SHP77 (cell line): ENCODE measurements around the gene TSPAN33.
"Not testable (repeated sequence)": the region's sequence is repeated elsewhere in the genome, so short reads cannot be mapped to it uniquely, and the experiment has no call there.

Experiments used
- DNase-seq, 2 experiments: peaks; one replicate each; lab custom pipeline; 2025; lab: John Stamatoyannopoulos, UW

Gene TSPAN33

DNA sequence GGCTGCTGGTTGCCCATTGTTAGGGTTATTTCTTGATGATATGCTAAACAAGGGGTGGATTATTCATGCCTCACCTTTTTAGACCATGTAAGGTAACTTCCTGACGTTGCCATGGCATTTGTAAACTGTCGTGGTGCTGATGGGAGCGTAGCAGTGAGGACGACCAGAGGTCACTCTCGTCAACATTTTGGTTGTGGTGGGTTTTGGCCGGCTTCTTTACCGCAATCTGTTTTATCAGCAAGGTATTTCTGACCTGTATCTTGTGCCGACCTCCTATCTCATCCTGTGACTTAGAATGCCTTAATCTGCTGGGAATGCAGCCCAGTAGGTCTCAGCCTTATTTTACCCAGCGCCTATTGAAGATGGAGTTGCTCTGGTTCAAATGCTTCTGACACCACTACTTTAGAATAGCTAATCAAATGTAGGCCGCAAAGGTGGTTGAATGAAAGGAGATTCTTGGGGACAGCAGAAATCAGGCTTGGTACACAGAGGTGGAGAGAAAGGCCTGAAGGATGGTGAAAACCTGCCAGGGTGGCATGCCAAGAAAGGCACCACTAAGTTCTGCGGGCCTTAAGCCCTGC is 26.0 kb downstream of the TSPAN33 start:
- no peak for DNase-seq

DNA sequence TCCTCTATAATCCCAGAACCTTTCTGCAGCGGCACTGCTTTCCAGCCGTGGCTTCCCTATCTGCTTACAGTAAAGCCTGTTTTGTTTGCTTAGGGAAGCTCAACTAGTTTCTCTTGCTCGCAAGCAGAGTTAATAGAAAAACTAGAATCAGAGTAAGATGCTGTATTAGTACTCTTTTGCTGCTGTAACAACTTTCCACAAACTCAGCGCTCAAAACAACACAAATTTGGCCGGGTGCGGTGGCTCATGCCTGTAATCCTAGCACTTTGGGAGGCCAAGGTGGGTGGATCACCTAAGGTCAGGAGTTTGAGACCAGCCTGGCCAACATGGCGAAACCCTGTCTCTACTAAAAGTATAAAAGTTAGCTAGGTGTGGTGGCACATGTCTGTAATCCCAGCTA is 29.4 kb downstream of the TSPAN33 start:
- DNase-seq: not testable (repeated sequence)

DNA sequence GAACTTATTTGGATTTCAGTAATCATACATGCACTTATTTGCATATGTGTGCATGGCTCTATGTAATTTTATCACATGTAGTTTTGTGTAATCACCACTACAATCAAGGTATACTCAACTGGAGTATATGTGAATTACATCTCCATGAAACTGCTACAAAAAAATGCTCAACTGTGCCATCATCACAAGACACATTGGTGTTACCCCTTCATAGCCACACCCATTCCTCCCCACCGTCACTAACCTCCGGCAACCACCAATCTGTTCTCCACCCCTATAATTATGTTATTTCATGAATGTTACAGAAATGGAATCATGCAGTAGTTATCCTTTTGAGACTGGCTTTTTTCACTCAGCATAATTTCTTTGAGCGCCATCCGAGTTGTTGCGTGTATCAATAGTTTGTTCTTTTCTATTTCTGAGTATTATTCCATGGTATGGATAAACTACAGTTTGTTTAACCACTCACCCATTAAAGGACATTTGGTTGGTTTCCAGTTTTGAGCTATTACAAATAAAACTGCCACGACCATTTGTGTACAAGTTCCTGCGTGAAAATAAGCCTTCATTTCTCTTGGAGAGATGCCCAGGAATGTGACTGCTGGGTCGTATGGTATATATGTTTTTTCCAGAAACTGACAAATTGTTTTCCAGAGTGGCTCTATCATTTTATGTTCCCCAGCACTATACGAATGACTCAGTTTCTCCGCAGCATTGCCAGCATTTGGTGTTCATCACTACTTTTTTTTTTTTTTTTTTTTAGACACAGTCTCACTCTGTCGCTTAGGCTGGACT is 32.6 kb downstream of the TSPAN33 start:
- no peak for DNase-seq

DNA sequence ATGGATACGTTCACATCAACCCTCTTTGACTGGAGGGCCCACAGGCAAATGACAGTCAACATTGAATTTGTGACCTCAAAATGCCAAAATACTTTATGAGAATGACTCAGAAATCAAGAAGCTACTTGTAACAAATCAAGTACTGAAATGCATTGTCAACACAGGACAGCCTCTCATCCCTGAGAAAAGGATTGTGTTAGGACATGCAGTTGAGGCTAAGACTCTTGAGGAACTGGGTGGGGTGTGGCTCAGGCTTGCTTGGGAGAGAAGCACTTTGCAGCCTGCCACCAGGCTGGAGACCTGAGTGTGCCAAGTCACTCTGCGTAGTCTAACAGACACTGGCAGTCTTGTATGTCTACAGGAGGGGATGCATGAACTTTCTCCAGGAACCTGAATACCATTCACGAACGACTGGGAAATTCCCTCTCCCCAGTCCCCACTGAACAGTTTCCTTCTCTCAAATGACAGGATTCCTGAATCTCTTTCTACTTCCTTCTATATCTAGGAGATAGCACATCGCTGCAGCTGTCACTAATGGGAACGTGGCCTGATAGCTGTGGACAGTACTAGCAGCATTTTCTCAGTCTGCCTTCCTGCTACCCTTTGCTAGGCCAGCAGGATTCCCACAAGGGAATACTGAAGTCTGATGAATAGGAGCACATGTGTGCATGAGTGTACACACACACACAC is 40.6 kb downstream of the TSPAN33 start:
- no peak for DNase-seq

DNA sequence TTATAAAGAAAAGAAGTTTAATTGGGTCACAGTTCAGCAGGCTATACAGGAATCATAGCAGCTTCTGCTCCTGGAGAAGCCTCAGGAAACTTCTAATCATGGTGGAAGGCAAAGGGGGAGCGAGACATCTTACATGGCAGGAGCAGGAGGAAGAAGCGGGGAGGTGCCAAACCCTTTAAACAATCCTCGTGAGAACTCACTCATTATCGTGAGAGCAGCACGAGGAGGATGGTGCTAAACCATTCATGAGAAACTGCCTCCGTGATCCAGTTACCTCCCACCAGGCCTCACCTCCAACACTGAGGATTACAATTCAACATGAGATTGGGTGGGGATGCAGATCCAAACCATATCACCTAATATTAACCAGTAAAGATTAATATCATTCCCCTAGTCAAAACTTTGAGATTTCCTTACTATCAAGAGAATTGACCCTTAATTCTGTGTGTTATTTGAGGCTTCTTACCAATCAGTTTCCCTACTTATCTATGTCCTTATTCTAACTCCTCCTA is 42.3 kb downstream of the TSPAN33 start:
- no peak for DNase-seq

DNA sequence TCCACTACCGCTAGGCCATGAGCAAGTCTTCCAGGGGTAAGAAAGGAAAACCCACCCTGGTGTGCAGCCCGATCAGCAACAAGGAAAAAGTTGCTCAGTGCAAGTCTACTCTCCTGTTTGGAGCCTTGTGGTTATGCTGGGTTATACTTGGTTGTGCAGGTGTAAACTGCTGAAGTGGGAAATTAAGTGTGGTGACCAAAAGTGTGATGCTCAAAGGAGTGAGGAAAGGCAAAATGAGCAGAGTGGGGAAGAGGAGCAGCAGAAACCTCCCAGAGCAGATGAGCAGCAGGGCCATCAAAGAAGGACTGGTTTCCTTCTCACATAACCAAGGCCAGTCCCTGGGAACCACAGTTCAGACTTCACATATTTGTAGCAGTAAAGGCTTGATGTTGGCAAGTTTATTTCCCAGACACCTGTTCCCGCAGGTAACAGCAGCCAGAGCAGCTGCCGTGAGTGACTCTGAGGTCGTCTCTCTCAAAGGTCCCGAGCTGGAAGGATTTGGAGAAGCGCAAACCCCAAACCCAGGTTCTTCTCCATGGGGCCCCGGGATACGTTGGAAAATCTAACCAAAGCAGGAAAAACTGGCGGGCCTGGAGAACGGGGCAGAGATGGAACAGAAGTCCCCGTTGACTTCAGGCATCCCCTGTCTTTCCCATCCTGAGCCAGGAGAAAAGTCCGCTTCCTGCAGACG is 43.3 kb downstream of the TSPAN33 start:
- no peak for DNase-seq

DNA sequence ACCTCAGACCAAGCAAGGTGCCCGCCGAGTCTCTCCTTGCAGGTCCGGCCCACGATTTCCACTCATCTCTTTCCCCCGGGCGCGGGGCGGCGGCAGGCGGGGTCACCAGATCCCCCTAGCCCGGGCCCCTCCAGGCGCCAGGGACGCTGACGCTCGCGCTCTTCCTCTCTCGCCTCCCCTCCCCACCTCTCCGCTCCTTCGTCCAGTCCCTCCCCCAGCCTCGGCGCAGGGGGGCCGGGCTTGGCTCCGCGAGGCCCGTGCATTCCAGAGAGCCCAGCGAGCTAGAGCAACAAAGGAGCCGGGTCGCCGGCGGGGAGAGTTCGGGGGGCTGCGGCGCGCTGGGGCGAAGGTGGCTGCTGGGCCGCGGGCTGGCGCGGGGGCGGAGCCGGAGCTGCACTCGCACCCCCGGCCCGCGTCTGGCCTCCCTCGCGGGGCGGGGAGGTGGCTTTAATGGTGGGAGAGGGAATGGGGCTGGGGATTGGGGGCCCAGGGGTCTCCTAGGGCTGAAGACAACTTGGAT is 43.9 kb downstream of the TSPAN33 start, which contains the start of gene SMO:
SMO (plus strand) TSS at position 262 of the 520 bp plus-strand sequence. CDS start 519 bp downstream, outside the sequence.
- DNase-seq: no peak

DNA sequence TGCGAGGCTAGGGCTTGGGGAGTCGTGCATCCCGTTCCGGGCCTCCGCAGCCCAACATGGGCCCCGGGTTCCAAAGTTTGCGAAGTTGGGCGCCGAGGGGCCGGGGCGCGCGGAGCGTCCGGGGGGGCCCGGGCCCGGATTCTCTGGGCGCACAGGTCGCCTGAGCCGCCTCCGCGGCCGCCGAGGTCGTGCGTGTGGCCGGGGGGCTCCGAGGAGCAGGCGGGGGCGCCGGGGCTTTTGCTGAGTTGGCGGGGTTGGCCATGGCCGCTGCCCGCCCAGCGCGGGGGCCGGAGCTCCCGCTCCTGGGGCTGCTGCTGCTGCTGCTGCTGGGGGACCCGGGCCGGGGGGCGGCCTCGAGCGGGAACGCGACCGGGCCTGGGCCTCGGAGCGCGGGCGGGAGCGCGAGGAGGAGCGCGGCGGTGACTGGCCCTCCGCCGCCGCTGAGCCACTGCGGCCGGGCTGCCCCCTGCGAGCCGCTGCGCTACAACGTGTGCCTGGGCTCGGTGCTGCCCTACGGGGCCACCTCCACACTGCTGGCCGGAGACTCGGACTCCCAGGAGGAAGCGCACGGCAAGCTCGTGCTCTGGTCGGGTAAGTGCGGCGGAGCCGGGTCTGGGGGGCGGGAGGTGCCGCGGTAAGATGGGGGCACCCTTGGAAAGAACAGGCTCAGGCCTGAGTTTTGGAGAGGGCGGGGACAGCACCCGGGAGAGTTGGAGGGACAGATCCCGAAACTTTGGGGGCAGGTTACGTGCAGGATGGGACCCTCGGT is 44.6 kb downstream of the TSPAN33 start:
- no peak for DNase-seq

DNA sequence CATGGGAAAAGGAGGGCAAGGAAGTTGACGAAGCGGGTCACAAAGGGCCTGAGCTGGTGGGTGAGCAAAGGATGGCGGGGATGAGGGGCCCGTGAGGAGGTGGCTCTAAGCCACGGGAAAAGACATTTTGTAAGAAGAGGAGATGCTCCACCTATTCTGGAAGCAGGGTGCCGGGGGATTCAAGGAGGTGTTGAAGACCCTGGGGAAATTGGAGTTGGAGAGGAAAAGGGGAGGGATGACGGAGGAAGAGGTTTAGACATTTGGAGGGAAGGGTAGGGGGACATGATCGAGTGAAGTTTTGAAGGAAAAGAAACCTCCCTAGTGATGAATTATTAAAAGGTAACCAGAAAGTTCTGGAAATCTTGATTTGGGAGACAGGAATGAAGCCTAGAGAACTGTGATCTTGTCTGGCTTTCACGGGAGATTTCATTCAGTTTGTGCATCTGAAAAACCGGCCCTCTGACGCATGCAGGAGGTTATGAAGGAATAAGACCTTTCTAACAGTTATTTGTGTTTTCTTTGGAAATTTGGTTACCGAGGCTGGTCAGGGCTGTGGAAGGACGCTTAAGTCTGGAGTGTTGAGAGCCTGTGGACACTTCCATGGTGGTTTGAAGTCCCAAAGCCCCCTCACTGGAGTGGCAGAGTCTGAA is 45.3 kb downstream of the TSPAN33 start:
- DNase-seq: no peak

DNA sequence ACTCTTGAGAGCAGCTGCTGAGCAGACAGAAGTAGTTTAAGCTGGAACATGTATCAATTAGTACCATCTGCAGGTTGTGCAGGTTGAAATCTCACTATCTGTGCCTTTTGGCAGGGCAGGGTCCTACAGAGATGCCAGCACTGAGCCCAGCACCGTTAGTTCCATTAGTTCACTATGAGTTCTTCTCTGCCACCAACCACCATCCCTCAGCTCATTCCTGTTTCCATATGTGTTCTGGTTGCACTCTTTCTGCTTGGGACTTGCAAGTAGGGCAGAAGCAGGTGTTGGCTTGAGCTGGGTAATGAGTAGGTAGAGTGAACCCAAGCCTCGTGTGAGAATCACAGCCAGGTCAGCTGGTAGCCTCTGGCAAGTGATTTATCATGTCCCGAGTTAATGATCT is 46.8 kb downstream of the TSPAN33 start:
- DNase-seq: no peak

DNA sequence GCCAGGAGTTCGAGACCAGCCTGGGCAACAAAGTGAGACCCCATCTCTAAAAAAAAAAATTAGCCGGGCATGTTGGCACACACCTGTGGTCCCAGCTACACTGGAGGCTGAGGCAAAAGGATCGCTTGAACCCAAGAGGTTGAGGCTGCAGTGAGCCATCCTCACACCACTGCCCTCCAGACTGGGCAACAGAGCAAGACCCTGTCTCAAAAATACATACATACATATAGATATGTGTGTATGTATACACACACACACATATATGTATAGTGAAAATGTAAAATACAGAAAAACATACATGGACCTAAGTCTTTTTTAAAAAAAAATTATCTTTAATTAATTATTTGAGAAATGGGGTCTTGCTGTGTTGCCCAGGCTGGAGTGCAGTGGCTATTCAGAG is 49.4 kb downstream of the TSPAN33 start:
- DNase-seq: no peak

DNA sequence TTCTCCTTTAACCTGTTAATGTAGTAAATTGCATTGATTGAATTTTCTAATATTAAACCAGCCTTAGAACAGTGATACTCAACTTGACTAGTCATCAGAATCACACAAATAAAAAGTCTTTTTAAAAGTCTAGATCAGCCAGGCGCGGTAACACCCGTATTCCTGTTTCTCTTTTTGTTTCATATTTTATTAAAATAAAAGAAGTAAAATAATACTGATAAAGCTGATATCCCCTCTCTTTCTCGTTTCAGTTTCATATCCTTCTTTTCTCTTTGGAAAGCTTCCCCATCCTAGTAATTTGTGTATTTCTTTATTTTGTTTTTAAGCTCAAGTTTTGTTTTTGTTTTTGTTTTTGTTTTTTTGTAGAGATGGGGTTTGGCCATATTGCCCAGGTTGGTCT is 53.3 kb downstream of the TSPAN33 start:
- no peak for DNase-seq

DNA sequence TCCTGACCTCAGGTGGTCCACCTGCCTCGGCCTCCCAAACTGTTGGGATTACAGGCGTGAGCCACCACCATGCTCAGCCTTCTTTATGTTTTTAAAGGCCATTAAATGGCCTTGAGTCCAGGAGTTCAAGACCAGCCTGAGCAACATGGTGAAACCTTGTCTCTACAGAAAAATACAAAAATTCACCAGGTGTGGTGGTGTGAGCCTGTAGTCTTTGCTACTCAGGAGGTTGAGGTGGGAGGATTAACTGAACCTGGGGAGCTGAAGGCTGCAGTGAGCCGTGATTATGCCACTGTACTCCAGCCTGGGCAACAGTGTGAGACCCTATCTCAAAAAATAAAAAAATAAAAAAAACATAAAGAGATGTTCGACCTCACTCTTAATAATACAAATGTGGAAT is 54.9 kb downstream of the TSPAN33 start:
- DNase-seq: no peak

DNA sequence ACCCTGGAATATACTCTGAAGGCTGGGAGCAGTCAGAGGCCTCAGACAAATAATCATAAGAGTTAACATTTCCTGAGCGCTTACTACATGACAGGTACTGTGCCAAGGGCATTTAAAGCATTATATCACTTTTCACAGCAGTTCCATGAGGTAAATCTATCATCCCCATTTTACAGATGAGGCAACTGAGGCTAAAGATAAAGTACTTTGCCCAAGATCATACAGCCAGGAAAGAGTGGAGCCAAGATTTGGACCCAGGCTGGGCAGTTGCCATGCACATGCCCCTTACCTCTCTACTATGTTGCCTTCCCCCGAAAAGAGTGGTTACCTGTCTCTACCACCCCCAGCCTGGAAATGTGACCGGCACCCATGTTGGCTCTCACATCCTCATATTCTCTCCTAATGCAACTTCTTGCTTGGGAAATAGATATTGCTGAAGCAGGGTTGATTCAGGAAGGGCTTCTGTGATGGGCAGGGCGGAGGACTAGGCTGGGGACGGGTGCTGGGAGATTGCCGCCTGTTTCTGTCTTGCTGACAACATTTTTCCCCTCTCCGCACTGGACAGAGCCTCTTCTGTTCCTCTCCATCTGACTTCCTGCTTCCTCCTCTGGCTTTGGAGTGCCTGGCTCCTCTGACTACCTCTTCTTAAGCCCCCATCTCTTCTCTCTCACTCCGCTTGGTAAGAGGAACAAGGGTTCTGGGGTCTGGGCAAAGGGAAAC is 57.7 kb downstream of the TSPAN33 start:
- DNase-seq: no peak

DNA sequence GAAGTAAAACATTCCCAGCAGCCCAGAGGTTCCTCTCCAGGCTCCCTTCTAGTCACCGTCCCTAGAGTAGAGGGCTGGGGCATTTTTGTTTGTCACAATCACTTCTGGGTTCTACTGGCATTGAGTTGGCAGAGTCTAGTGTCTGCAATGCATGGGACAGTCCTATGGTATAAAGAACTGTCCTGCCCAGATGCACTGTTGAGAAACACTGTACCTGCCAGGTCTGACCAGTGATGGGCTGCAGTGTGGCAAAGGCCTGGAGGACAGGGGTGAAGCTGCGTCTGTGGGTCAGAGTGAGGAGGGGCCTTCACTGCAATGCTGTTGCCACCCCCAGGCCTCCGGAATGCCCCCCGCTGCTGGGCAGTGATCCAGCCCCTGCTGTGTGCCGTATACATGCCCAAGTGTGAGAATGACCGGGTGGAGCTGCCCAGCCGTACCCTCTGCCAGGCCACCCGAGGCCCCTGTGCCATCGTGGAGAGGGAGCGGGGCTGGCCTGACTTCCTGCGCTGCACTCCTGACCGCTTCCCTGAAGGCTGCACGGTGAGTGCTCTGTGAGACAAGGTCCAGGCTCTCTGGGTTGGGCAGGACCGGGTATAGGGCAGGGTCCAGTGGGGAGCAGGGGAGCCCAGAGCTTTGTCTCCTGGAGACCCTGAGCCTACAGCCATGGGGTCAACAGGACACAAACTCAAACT is 58.7 kb downstream of the TSPAN33 start:
- DNase-seq: no peak

DNA sequence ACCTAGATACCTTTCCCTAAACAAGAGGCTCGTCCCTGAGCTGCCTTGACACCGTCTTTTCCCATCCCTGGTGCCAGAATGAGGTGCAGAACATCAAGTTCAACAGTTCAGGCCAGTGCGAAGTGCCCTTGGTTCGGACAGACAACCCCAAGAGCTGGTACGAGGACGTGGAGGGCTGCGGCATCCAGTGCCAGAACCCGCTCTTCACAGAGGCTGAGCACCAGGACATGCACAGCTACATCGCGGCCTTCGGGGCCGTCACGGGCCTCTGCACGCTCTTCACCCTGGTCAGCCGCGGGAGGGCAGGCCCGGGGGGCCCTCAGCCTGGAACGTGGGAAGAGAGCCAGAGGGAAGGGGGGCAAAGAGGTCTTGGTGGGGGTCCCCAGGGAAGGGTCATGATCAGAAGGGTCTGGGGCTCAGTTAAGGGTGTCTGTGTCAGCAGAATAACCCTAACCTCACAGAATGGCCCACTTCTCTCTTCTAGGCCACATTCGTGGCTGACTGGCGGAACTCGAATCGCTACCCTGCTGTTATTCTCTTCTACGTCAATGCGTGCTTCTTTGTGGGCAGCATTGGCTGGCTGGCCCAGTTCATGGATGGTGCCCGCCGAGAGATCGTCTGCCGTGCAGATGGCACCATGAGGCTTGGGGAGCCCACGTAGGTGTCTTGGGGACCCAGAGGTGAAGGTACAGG is 60.8 kb downstream of the TSPAN33 start:
- DNase-seq: no peak

DNA sequence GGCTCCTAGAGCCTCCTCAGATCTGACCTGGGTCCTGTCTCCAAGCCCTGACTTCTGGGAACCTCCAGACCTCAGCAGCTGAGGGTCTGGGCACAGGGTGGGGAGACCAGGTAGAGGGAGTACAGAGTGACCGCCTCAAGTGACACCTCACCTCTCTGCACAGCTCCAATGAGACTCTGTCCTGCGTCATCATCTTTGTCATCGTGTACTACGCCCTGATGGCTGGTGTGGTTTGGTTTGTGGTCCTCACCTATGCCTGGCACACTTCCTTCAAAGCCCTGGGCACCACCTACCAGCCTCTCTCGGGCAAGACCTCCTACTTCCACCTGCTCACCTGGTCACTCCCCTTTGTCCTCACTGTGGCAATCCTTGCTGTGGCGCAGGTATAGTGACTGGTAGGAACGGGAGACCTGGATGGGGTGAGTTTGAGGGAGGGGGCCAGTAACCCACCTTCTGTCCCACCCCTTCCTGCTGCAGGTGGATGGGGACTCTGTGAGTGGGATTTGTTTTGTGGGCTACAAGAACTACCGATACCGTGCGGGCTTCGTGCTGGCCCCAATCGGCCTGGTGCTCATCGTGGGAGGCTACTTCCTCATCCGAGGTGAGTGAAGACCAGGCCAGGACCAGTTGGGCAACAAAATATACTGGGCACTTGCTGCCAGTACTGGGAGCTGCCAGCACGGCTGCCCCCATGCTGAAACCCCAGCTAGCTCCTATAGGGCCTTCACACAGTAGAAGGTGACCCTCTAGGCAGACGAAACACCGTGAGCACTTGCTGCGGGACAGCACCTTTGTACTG is 61.7 kb downstream of the TSPAN33 start:
- no peak for DNase-seq

DNA sequence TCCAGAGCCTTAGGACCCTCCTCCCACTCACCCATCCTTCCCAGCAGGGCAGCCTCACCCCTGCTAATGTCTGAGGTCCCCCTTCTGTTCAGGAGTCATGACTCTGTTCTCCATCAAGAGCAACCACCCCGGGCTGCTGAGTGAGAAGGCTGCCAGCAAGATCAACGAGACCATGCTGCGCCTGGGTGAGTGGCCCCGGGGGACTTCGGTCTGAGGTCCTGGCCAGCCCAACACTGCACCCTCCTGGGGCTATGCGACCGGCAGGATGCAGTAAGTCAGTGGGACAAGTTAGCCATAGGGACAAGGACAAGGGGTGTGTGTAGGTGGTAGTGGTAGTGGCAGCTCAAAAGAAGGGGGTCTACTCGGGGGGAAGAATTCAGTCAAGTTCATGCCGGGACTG is 64.2 kb downstream of the TSPAN33 start:
- no peak for DNase-seq
